UCSD-AML1 (cell line): ENCODE measurements around the gene CLEC1A.

Source experiments
- DNase-seq: peaks from one replicate; lab custom pipeline; 2025; ENCODE audit not compliant: unreplicated experiment; lab: John Stamatoyannopoulos, UW

CLEC1A gene

DNA sequence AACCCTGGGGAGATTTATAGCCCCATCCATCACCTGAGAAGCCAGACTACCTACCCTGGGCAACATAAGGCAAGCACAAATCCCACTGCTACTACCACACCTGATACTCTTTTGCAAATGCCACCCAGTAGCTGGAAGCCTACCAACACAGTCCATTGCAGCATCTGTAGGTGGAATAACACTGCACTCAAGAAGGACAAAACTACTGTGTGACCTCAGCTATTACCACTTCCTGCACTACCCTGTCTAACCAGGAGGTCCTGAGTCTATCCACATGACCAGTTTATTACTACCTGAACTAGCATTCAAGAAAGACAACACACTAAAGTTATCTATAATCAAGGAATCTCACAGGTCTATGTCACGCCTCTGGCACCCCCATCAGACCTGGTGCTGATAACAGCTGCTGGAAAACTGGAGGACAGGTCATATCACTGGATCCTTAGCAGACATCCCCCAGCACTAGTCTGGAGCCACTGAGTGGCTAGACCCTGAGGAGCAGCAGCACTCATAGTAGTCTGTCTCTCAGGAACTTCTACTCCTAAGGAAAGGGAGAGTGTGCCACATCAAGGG lies 2.9 kb upstream of the CLEC1A start:
- DNase-seq, result no peak

DNA sequence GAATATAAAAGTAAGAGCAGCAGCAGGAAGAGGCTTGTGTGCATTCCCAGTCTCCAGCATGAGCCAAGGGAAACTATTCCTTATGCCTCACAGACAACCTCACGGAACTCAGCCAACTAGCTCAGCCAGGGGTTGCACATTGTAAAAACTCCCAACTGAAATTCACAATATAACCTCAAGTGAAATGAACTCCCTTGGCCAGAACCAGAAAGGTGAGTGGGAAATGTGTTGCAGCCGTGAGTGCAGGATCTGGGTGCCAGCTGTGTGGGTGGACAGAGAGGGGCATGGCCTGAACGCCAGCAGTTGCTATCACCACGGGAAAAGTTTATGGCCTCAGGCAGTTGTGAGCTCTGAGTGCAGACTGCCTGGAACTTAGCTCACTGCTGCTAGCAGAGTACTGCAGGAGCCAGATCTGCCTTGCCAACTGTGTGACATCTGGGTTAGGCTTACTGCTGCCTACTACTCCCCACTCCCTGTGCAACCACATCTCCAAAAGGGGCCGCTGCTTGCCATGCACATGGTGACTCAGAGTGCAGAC lies 2.3 kb upstream of the CLEC1A start:
- no peak for DNase-seq

DNA sequence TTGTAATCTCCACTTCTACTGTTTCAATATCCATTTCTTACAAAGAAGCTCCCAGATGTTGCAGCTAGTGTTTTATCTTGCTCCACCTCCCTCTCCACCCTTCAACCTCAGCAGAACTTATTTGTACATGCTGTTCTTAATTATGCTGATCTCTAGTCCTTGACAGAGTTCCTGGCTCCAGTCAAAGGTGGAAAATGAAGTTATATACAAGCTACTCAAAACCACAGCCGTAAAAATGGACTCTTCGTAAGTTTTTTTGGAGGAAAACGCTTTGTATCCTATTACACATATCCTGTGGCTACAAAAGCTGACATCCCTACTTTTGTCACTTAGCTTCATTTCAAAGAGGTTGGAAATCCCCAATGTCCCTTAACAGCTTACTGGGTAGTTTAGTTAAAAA lies 1.3 kb downstream of the CLEC1A start:
- DNase-seq, result no peak

DNA sequence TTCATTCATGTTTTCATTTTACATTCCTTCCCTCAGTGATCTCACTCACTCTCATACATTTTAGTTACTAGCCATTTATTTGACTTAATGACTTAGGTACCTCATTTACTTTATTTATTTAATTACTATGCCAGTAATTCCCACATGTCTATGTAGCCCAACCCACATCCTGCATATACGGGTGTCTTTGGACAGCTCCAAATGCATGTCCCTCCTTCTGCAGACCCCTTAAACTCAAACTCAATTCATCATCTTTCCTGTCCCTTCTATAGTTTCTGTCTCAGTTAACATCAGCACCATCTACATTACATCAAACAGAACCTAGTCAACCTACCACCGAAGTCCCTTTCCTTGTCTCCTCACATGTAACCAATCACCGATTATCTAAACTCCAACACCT lies 2.8 kb downstream of the CLEC1A start:
- no peak for DNase-seq

DNA sequence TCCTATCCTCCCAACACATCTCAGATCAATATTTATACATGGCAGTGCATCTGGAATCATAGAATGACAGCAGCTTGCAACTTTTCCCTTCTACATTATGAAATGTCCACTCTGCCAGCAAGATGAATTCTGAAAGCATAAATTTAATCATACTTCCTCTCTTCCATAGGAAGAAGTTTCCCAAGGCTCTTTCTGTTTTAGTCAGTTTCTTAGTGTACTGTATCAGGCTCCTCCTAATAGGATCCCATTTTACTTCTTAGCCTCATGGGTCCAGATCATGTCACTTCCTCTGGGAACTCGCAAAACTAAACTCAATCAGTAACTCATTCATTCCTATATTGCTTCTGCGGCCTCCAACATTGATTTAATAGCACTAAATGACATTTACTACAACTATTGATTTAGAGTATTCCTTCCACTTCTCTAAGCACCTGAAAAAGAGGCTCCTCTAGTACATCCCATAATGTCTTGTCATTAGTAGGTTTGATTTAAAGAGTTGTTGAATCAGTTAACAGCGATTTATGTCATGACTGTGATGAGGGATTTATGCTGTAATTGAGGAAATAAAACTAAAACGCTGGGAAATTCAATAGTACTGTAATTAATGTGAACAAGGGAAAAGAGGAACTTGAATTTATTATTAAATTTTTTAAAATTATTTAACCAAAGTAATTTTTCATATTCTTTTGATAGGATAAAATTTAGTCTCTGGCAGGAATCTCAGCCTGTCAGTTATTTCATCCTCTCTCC lies 4.0 kb downstream of the CLEC1A start:
- DNase-seq, result no peak

DNA sequence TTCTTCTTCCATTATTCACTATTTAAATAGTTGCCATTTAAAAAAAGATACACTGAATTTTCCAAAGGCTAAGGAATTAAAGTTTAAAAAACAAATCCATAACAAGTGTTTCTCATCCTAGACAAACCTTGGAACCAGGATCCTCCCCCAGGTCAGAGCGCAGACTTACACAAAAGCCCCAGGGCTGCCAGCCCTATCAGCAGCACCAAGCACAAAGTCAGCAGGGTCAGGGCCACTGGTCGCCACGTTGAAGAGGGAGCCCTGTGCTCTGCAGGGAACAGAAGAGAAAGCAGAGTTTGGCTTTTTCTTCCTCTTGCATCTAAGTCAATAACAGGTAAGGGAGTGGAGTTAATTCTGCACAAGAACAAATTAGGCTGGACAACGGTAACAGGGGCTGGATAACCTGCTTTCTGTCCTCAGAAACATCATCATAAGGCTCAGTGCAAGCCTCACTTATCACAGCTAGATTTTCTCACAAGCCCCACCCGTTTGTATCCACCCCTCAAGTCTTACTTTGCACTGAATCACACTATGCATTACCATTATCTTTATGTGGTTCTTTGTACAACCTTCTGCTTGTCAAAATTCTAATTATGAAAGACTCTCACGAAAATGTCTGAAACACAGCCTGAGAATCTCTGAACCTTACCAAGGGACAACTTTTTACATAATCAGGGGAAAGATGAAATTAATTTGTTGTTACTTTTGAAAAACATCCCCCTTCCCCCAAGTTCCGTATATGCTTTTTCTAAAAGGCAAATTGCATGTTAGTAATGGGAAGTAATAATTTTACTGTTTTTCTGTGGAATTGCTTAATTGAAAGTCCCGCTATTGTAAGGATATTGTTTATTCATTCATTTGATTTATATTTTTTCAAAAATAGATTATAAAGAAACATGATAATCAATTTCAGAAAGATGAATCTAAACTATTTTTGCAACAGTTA lies 9.6 kb downstream of the CLEC1A start:
- DNase-seq, result no peak

DNA sequence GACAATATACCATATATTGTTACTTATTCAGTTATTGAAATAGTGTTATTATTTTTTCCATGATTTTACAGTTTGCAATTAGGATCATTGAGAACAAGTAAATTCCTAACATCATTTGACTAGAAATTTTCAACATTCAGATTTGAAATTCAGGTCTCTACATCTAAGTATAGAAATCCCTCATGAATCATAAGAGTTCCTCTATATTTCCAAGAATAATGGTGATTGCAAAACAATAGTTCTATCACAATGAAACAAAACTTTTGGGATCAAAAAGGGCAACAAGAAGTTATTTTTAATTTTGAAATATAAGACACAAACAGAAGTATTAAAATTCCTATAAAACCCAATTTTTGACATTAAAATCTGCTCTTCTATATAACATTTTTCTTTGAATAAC lies 10.8 kb downstream of the CLEC1A start:
- no peak for DNase-seq

DNA sequence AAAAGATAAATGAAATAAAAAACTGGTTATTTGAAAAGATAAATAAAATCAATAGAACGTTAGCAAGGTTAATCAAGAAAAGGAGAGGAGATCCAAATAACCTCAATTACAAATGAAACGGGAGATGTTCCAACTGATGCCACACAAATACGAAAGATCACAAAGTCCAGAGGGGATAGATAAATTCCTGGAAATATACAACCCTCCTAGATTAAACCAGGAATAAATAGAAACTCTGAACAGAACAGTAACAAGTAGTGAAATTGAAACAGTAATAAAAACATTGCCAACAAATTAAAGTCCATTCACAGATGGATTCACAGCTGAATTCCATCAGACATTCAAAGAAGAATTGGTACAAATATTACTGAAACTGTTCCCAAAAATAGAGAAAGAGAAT lies 12.4 kb downstream of the CLEC1A start:
- DNase-seq, result no peak

DNA sequence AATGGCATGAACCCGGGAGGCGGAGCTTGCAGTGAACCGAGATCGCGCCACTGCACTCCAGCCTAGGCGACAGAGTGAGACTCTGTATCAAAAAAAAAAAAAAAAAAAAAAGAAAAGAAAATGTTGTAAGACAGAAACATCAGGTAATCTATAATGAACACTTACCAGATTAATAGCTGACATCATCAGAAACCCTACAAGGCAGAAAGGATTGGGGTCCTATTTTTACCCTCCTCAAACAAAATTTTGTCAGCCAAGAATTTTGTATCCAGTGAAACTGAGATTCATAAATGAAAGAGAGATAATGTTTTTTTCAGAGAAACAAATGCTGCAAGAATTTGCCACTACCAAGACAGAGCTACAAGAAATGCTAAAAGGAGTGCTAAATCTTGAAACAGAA lies 14.1 kb downstream of the CLEC1A start:
- DNase-seq, result no peak

DNA sequence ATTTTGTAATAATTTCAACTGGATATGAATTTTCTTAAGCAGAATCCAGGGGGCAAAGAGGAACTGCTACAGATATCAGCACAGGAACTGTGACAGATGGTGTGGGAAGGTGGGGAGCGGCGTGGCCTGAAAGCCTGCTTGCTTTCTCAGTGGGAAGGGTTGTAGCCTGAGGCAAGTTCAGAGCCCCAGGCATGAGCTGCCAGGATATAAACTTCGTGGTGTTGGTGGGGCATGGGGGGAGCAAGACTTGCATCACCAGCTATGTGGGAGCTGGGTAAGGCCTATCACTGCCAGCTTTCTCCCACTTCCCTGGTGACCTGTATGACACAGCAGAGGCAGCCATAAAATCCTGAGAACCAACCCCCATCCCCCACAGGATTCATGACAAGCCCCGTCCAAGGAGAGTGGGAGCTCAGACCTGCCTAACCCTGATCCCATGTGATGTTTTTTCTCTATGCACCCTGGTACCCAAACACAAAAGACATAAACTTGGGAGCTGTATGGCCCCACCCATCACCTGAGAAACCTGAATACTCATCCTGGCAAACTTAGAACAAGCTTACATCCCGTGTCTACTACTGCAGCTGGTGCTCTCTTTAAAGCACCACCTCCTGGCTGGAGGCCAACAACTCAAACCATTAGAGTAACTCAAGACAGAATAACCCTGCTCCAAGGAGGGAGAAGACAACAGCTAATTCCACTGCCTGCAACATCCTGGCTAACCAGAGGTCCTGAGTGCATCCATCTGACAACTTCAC lies 16.5 kb downstream of the CLEC1A start:
- peak; percentile 66 for DNase-seq

DNA sequence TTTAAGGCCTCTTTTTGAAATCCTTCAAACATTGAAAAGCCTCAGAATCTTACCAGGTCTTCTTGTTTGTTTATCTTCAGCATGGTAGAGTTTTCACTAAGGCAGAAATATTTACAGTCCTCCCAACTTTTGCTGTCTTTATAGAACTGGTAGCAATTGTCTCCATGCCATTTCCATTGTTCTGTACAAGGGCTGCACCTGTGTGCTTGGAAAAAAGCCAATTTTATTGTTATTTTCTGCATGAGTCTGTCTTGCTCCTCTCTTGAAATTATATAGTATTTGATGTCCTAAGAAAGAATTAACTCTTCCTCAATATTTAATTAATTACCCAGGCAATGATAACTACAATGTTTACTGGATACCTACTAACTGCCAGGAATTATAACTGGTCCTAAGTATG lies 23.3 kb downstream of the CLEC1A start:
- DNase-seq, result no peak

DNA sequence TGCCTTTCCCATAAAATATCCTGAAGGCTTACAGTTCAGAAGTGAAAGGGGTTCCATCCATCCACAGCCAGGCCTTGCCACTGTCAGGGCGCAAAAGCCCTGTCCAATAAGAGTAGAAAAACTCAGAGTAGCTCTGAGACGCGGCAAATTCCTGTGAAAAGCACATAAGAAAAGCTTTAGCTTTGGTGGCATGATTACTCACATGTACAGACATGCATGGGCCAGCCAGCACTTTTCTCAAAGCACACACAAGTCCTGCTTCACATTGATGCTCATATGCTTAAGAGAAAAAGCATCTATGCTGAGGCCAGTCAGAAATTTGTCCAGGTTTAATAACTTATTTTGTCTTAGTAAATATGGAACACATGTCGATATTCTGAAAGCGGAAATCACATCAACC lies 25.5 kb downstream of the CLEC1A start:
- no peak for DNase-seq

DNA sequence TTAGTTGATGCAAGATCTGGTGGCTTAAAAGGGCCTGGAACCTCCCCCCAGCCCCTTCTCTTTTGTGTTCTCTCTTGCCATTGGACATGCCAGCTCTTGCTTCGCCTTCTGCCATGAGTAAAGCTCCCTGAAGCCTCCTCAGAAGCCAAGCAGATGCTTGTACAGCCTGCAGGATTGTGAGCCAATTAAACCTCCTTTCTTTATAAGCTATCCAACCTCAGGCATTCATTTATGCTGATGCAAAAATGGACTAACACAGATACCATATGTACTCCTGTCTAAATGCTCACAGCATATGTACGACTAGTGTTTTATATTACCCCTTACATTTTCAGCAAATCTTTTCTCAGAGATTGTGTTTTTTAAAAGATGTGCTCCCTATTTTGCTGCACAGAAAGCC lies 26.7 kb downstream of the CLEC1A start:
- no peak for DNase-seq

DNA sequence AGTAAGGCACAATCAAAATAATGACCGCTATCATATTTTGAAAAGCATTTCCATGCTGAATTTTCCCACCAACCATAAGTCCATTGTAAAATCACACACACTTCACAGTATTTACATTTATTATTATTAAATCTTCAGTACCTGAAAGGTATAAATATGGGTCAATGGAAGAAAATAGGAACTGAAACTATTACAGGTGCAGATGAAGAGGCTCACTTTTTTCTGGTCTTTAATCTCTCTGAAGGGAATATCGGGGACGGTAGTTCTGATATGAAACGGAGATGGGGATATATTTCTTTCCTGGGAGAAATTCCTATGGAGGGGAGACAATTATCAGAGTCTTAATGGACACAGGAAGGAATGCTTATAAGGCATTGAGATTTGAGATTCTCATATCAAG lies 28.4 kb downstream of the CLEC1A start:
- DNase-seq, result no peak

DNA sequence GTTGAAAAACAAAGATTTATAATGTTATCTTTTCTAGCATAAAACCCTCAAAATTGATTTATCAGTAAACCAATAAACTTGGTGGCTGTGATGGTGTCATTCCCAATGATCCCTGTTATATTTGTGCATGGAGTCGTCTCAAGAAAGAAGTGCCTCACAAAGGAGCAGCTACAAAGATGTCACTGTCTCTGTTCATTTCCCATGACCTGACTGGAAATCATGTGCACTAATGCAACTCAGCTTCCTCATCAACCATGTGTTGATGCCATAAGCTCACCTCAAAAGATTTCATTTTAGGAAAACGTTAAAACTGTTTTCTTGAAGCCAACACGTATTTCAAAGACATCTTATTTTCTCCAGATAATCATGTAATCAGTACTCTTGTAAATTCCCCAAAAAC lies 28.8 kb downstream of the CLEC1A start:
- DNase-seq, result no peak

DNA sequence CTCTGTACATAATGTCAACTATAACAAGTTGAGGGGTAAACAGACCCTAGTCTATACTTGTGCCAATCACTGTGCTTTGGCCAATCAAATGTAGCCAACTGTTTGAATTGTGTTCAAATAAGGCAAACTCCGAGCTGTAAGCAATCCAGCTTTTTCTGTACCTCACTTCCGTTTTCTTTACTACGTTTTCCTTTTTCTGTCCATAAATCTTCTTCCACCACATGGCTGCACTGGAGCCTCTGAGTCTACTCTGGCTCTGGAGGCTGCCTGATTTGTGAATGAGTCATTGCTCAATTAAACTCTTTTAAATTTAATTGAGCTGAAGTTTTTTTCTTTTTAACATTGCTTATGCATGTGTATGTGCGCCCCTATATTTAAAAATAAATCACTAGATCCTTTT lies 29.7 kb downstream of the CLEC1A start:
- DNase-seq, result peak; percentile 21

DNA sequence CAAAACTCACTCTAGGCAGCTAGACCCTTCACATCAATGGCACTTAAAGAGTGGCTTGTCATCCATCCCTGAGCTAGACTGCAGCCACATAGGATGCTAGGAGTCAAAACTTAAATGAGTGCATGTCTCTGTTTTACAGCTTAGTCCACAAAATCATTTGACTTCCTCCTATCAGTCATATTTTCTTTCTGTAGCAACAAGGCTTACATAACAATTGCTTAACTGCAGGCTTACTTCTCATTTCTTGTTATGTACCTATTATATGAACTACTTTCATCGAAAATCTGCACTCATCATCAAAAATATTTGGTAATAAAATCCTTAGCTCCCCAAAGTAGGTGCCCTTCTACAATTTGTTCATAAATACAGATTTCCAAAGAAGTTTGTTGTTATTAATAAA lies 30.1 kb downstream of the CLEC1A start:
- no peak for DNase-seq

DNA sequence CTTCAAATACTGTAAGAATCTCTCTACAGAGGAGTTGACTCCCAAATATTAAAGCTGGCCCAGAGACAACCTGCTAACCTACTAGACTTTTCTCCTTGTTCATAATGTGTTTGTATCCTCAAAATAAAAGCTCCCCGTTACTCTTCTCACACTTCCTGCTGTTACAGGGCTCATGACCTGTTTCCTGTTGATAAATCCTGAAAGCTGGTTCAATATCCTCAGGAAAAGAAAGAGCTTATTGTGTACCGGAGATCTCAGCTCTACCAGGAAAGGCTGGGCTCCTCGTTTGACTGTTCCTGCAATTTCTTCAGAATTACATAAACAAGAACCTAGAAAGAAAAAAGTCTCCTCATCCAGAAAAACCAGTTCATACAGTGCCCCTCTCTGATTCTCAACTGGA lies 30.8 kb downstream of the CLEC1A start:
- peak; percentile 20 for DNase-seq

DNA sequence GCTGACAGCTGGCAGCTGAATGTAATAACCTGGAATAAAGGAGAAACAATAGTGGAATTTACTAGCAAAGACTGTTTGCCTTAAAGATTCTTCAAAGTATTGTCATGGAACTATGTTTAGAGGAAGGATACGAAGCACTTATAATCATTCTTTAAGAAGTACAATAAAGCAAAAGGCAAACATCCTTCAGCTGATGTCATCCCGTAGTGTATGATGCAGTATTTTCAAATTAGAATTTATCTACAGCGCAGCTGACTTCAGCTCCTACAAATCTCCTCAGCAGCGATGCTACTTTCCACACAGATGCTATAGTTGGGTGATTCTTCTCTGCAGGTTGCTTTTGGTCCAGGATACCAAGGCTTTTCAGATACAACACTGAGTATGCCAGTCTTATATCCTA lies 31.5 kb downstream of the CLEC1A start:
- DNase-seq, result no peak

DNA sequence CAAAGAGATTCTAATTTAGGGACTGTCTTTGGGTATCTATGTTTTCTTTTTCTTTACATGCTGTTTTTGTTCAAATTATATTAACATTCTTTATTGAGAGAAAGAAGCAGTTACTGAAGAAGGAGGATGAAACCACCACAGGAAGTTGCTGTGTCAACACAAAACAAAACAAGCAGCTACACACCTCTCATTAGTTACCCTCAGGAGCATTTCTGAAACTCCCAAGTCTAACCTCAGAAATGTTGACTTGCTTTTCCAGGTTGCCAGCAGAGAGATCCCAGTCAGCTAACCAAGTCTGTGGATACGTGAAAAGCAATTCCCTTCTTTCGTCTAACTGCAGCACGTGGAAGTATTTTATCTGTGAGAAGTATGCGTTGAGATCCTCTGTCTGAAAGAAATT lies 33.5 kb downstream of the CLEC1A start:
- no peak for DNase-seq

DNA sequence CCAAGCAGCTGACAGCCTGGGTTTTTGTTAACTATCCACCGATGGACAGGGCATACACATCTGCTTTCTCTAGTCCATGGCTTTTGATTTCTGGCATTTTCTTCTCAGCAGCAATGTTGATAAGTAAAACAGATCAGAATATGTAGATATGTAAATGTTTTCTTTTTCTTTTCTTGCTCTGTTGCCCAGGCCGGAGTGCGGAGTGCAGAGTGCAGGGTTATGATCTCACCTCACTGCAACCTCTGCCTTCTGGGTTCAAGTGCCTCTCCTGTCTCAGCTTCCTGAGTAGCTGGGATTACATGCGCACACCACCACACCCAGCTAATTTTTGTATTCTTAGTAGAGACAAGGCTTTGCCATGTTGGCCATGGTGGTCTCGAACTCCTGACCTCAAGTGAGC lies 40.4 kb downstream of the CLEC1A start:
- peak; percentile 45 for DNase-seq
